UCSD-AML1 (cell line): Measurements from ENCODE around the gene CELSR1.

Source experiments
- DNase-seq: peaks from one replicate; lab custom pipeline; 2025; ENCODE audit not compliant: unreplicated experiment; lab: John Stamatoyannopoulos, UW

CELSR1 gene

DNA sequence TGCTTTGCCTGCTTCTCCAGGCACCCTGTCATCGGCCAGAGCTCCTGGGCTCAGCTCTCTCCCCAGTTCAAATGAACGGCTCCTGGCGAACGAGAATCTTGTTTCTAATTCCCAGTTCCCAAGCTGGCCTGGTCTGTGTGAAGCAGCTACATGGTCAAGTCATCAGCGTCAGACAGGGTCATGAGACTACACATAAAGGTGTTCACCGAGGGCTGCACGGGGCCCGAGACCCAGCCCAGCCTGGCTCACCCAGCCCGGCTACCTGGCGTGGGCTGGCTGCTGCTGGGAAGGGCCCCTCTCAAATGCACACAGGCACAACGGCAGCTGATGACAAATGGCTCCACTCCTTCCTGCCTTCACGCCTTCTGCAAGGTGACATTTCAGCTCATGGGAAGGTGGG is 14.6 kb upstream of the CELSR1 start:
- DNase-seq: no peak

DNA sequence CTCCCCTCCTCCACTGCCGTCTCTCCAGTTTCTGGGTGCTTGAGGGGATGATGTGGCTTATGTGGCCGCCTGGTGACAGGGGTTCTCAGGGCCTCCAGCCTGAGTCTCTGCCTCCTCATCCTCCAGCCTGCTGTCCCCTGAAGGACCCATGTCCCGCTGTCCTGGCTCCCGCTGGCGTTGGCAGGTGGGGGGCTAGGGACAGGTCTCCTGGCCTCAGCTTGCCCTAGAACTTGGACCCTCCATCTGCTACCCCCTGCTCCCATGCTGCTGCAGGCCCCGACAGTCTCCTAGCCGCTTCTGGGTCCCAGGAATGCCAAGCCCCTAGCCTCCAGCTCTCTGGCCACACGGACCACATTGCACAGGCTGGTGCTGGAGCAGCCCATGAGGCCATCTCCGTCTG is 13.9 kb upstream of the CELSR1 start:
- DNase-seq: no peak

DNA sequence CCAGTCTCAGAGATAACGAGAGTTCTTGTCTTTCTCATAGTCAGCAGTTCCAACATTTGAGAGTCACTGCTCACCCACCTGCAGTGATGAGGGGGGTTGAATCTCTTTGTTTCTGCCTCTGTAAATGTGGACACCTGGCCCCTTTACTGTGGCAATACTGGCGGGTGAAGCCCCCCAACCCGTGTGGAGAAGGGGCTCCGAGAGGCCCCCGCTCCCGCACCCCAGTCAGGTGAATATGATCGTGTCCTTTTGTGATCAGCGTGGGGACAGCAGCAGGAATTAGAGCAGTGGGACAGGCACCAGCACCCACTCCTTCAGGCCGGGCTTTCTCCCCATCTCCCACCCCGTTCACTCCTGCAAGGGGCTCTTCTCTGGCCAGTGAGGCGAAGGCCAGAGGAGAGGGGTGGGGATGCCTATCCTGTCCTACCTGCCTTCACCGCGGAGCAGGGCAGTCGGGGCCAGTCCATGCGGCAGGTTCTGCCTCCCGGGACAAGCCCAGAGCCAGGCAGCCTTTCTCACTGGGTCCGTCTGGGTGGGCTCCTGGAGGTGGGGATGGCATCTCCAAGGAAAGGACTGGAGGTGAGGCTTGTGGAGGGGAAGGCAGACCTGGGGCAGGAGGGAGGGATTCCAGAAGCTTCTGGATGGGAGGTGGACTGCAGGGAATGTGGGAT is 12.7 kb upstream of the CELSR1 start:
- DNase-seq: no peak

DNA sequence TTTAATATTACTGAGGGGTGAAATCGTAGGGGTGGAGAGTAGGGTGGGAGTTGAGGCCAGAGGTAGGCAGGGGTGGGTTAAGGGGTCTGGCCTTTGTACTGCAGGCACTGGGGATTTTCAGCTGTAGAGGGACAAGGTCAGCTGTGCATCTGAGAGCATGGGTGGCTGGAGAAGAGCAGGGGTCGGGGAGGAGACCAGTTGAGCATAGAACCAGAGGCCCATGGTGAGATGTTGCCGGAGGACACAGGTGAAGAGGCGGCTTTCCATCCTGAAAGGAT is 12.1 kb upstream of the CELSR1 start:
- DNase-seq: no peak

DNA sequence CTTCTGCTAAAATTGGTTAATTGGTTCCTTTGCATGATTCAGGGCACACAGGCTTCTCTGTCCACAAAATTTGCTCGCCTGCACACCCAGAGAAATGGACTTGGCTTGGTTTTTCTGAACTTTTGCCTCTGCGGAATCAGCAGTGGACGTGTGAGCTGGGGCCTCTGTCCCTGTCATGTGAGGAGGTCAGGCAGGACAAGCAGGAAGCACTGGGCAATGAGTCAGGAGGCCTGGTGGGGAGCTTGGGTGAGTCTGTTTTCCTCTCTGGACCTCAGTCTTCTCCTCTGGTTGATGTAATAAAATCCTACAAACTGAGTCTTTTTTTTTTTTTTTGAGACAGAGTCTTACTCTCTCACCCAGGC is 10.4 kb upstream of the CELSR1 start:
- peak; percentile 33 for DNase-seq

DNA sequence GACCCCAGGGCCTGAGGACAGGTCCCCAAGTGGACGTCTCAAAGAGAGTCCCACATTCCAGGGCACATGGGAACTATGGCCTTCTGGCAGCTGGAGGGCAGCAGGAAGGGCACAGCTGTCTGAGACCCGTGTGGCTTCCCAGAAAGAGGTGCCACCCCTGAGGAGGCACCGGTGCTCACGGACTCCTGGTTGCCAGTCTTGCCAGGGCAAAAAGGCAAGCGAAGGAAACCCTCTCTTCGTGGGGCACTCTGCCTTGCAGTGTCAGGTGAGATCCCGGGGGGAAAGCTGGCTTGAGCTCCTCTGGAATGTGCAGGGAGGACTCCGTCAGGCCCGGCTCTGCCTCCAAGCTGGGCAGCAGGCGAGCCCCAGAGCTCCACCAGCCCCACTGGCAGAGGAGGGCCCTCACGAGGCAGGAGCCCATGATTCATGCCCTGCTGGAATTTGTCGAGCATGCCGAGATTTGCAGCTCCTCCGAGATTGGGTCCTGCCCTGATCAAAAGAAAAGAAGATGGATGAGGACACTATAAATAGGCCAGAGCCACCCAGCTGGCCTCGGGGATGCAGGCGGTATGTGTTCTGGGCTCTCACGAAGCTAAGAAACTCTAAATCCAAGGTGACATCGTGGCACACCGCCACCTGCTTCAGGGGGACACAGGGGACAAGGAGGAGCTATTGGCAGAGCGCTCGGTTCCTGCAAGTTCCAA is 9.9 kb upstream of the CELSR1 start:
- DNase-seq: no peak

DNA sequence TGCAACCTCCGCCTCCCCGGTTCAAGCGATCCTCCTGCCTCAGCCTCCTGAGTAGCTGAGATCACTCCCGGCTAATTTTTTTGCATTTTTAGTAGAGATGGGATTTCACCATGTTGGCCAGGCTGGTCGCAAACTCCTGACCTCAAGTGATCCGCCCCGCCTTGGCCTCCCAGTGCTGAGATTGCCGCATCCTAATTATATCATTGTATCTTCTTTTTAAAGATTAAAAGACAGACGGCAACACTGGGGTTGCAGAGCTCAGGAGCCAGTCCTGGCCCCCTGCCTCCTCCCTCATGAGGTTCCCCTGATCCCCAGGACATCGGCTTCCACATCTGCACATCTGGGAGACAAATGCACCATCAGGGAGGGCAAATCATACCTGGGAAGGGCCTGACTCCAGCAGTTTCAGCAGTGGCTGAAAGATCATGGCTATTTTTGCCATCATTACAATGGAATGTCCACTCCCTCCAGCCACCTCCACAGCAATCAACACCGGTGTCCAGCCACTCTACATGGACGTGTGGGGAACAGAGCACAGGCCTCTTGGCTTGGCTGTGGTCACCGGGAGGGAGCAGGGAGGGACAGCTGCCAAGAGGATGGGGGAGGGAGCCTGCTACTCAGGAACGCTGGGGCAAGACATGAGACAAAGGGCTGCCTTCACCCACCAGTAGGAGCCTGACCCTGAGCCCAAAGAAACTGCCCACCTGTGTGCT is 9.2 kb upstream of the CELSR1 start:
- no peak for DNase-seq

DNA sequence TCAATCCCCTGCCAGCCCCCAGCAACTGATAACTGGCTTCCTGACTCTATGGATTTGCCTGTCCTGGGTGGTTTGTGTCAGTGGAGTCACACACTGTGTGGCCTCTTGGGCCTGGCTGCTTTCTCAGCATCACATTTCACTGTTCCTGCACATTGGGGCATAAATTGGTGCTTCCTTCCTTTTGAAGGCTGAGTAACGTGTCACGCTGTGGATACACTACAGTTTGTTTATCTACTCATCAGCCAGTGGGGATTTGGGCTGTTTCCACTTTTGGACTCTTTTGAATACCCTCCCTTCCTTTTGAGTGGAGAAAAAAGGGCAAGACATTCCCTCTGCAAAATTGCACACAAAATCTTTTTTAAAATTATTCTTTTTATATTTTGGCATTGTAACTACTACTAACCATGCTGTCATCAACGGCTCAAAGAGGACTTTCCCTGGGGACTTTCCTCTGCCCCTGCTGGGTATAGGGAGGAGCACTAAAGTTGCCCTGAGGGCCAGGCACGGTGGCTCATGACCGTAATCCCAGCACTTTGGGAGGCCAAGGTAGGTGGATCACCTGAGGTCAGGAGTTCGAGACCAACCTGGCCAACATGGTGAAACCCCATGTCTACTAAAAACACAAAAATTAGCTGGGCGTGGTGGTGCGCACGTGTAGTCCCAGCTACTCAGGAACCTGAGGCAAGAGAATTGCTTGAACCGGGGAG is 7.8 kb upstream of the CELSR1 start:
- no peak for DNase-seq

DNA sequence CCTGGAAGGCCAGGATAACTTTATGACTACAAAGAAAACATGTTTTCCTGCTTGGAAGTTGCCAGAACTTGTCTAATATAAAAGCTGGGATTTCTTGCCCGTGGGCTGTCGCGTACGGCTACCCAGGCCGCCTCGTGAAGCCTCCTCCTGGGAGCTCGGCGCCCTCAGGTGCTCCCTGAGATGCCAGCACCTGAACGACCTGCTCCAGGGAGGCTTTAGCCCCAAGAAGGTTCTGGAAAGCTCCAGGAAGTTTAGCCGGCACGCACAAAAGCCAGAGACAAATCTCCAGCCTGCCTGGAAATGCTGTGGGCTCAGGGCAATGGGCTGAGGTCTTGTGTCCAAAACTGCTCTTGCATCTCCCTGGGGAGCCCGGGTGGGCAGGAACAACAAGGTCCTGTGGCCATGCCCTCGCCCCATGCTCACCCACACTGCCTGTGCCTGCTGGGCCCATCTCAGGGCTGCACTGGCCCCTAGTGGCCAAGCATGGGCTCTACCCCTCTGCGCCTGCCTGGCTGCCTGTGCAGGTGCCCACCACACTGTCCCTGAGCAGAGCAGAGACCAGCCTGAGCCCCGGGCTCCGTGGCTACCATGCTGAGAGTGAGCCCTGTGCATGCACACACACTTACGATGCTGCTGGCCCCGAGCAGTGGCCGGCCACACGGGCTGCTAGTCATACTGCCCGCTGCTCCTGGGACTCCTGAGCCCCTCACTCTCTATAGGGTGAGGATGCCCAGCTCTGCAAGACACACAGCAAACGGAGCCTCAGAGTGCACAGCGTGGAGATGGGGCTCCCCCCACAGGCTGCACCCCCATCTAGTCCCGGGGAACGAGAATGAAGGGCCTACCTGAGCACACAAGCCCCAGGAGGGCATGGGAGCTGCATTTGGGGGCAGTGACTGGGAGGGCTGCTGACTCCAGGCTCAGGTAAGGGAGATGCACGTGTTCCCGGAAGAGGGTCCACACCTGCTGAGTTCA is 4.9 kb upstream of the CELSR1 start:
- peak; percentile 73 for DNase-seq

DNA sequence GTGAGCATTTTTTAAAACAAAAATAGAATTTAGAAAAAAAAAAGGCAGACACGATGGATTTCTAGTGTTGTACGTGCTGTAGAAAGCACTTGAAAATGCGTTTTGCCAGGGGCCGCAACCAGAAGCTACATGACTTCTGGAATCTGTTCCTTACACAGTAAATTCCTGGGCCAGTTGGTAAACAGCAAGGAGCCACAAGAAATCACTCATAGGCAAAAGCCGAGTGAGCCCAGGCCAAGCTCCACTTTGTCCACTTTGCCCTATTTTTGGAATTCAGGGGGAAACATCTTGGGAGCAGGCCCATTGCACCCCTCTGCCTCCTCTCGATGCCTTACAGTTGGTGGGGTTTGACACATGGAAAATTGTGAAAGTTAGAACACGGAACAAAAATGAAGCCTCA is 4.1 kb upstream of the CELSR1 start:
- DNase-seq: no peak

DNA sequence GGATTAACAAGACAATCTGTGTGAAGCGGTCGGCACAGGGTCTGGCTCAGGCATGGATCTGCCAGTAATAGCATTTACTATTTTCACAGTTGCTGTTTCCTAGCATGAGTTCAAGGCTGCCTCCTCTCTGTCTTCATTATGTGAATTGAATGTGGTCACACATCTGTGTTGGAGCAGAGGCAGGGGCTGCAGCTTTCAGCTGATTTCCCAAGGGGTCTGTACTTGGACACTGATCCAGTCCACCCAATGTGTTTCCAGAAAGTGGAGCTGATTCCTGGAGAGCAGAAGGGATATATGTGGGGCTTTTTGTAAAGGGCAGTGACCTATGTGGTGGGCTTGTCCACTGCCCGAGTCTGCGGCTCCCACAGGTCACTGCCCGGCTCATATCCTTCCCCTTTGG is 3.5 kb upstream of the CELSR1 start:
- no peak for DNase-seq

DNA sequence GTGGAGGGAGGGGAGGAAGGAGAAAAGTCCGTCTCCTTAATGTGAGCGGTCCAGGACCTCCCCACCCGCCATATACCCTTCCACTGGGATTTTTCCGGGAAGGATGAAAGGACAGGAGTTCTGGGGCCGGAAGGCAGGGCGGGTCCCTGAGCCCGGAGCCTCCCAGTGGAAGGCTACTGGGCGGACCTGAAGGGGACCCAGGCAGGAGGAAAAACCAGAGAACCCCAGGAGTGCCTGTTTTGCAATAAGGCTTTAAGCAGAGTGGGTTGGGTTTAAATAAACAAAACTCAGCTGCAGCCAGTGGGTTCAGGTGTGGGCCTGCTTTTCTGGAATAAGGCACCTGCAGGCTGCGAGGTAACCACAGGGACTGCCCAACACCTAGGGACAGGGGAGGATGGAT is 1.7 kb upstream of the CELSR1 start:
- DNase-seq: no peak

DNA sequence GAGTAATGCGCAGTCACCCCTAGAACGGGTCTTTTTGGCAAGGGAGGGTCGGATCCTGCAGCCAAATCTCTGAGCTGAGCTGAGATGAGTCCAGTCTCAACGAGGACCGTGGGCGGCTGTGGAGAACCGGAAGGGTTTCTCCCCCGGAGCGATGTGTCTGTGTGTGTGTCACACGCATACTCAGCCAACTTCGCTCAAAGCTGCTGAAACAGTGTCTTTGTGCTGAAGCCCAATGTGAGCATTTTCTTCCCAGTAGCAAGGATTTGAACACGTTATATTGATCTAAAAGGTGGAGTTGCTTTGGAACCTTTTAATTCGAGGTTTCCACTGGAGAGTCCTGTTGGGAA is 1.4 kb upstream of the CELSR1 start:
- no peak for DNase-seq

DNA sequence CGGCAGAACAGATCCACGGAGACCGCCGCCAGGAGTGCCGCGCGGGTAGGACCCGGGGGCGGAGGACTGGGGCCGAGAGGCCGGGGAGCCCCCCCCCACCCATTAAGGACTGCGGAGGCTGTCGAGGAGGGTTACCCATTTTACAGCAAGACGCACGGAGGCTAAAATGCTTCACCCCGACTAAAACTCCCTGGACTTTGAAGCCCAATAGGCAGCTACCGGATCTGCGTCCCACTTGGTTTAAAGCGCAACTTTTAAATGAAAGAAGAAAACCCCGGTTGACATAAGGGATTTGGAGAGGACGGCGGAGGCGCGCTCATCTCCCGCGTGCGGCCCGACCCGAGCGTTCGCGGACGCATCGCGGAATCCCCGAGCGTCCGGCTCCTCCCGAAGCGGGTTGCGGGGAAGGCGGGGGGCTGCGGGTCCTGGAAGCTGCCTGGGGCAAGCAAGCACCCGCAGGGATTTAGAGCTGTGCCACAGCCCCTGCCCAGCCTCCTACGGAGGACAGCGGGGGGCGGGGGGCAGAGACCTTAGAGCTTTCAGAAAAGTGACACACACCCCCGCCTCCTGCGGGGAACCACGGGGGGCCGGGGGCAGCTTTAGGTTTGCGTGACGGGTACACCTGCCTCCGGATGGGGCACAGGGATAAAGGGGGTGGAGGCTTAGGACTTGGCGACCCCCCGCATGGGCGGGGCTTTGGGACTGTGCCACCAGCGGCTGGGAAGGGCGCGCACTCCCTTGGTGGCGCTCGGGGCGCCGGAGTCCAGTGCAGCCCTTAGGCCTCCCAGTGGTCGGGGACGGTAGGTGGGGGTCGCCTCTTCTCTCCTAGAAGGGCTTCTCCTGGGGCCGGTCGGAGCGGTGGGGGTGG is 760 bp upstream of the CELSR1 start:
- no peak for DNase-seq

DNA sequence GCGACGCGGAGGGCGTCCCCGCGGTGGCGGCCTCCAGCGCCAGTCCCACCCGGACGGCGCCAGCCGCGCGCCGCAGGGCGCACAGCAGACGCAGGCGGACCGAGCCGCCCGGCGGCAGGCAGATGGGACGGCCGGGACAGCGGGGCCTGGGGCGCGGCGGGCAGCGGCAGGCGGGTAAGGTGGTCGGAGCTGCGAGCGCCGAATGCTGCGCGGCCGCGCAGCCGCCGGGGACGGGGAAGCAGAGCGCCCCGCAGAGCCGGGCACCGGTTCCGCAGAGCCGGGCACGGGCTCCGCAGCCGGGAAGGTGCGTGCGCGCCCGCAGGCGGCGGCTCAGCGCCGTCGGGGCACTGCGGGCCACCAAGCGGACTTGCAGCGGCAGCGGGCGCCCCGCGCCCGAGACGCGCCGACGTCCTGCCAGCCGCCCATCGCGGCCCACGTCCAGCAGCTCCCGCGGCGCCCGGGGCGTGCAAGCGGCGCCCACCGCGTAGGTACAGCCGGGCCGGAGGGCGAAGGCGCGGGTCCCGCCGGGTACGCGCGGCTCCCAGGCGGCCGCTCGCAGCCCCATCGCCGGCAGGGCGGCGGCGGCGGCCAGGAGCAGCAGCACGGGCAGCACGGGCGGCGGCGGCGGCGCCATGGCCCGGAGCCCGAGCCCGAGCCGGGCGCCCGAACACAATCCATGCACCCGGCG is 739 bp downstream of the CELSR1 start:
- no peak for DNase-seq

DNA sequence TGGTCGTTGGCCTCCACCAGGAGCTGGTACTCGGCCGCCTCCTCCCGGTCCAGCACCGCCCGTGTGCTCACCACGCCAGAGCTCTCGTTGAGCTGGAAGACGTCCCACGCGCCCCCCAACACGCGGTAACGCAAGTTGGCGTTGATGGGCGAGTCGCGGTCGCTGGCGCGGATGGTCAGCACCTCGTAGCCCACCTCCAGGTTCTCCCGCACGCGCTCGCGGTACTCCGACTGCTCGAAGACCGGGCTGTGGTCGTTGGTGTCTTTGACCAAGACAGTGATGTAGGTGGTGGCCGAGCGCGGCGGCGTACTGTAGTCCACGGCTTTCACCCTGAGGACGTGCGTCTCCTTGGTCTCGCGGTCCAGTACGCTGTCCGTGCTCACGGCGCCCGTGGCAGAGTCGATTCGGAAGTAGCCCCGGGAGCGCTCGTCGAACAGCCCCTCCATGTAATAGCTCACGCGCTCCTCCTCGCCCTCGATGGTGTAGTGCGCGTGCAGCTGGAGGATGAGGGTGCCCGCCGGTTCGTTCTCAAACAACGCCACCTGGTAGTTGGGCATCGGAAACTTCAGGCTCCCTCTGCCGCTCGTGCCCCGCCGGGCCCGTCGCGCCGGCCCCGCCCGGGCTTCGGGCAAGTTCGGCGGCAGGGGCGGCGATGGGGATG is 1.4 kb downstream of the CELSR1 start:
- DNase-seq: no peak

DNA sequence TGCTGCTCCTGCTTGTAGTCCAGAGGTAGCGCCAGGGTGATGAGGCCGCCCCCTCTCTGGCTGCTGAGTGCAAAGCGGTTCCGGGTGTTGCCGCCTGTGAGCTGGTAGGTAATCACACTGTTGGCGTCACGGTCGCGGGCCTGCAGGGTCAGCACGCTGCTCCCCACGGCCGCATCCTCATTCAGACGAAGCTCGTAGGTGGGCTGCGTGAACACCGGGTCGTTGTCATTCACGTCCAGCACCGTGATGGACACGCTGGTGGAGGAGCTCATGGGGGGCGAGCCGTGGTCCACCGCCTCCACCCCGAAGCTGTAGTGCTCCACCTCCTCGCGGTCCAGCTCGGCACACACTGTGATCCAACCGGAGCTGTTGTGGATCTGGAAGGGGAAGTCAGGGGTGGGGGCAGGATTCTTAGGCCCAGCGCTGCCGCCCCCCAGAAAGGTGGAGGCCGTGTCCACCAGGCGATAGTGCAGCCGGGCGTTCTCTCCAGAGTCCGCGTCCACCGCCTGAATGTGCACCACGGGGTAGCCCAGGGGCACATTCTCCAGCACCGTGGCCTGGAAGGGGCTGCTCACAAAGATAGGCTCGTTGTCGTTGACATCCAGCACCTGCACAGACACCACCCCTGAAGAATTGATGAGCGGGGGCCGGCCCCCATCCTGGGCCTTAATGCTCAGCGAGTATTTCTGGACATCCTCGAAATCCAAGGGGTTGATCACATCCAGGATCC is 2.4 kb downstream of the CELSR1 start:
- DNase-seq: no peak

DNA sequence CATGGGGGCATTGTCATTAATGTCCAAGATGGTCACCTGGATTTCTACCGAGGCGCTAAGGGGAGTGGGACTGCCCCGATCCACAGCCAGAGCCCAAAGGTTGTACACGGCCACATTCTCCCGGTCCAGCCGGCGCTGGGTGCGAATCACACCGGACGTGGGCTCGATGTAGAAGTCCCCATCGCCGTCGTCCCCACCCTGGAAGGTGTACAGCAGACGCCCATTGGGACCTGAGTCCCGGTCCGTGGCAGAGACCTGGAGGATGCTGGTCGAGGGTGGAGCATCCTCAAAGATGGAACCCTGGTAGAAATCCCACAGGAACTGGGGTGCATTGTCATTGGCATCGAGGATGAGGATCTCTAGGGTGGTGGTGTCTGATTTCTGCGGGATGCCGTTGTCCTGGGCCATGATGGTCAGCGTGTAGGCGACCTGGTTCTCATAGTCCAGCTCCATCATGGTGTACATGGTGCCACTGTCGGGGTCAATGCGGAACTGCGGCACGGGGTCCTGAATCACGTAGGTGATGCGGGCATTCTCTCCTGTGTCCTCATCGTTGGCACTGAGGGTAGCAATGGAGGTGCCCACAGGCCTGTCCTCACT is 3.1 kb downstream of the CELSR1 start:
- no peak for DNase-seq
